Rectal smooth muscle tissue (tissue), 1 donor: Measurements from ENCODE around the gene STK31.
"Not testable (repeated sequence)": the region's sequence is repeated elsewhere in the genome, so short reads cannot be mapped to it uniquely, and the experiment has no call there.

ENCODE experiments used
- H3K27ac ChIP-seq: one replicate; pipeline ENCODE4 v1.7.0; 2013; ENCODE audit warnings: low read depth, low read length, inconsistent platforms
- H3K27me3 ChIP-seq: one replicate; pipeline ENCODE4 v1.7.0; 2013; ENCODE audit warnings: low read length; ENCODE audit not compliant: control insufficient read depth, insufficient read depth
- H3K36me3 ChIP-seq: one replicate; pipeline ENCODE4 v1.7.0; 2013; ENCODE audit warnings: low read length; ENCODE audit not compliant: control insufficient read depth, insufficient read depth
- H3K4me1 ChIP-seq: one replicate; pipeline ENCODE4 v1.7.0; 2013; ENCODE audit warnings: low read length; ENCODE audit not compliant: control insufficient read depth, insufficient read depth
- H3K4me3 ChIP-seq: one replicate; pipeline ENCODE4 v1.7.0; 2013; ENCODE audit warnings: low read length
- H3K9ac ChIP-seq: one replicate; pipeline ENCODE4 v1.7.0; 2013; ENCODE audit warnings: low read length

STK31 gene, protein sequence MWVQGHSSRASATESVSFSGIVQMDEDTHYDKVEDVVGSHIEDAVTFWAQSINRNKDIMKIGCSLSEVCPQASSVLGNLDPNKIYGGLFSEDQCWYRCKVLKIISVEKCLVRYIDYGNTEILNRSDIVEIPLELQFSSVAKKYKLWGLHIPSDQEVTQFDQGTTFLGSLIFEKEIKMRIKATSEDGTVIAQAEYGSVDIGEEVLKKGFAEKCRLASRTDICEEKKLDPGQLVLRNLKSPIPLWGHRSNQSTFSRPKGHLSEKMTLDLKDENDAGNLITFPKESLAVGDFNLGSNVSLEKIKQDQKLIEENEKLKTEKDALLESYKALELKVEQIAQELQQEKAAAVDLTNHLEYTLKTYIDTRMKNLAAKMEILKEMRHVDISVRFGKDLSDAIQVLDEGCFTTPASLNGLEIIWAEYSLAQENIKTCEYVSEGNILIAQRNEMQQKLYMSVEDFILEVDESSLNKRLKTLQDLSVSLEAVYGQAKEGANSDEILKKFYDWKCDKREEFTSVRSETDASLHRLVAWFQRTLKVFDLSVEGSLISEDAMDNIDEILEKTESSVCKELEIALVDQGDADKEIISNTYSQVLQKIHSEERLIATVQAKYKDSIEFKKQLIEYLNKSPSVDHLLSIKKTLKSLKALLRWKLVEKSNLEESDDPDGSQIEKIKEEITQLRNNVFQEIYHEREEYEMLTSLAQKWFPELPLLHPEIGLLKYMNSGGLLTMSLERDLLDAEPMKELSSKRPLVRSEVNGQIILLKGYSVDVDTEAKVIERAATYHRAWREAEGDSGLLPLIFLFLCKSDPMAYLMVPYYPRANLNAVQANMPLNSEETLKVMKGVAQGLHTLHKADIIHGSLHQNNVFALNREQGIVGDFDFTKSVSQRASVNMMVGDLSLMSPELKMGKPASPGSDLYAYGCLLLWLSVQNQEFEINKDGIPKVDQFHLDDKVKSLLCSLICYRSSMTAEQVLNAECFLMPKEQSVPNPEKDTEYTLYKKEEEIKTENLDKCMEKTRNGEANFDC

DNA sequence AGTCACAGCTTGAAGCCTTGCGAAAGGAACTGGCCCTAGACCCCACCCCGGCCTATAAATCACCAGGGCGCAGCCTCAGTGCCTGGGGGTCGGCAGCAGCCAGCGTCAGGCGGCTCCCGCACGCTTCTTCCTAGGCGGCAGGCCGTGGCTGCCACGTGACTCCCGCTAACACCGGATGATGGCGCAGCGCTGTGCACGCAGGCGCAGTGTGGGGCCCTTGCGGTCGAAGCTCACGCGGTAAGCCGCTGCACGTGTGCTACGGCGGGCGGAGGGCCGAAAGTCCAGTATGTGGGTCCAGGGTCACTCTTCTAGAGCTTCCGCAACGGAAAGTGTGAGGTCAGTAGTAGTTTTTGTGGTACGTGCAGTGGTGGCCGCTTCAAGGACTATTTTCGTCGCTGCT, at the start of gene STK31:
Gene STK31, plus strand, starts transcription at position 220 of the 400 bp plus-strand sequence. Its CDS starts 67 bp downstream, at position 287.
- H3K4me1 ChIP-seq = no peaks in the 10 kb centered on the region
- H3K36me3 ChIP-seq = peaks cover 5% of the 10 kb centered on the region
- no peak within 1 kb of the TSS for H3K27ac ChIP-seq
- no peak within 1 kb of the TSS for H3K9ac ChIP-seq
- no peaks in the 10 kb centered on the region for H3K27me3 ChIP-seq
- no peak within 1 kb of the TSS for H3K4me3 ChIP-seq

DNA sequence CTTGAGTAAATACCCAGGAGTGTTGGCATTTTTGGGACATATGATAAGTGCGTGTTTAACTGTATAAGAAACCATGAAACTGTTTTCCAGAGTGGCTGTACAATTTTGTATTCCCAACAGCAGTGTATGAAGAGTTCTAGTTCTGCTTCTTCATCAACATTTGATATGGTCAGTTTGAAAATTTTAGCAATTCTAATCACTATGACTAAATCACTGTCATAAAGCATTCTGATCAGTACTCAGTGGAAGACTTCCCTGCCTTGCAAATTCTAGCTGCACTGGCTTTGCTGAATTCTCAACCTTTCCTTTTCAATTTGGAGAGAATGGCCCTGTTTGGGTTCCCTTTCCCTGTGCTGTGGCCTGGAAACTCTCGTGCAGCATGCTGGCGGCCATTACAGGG, 48.6 kb upstream of the STK31 start:
- H3K4me3 ChIP-seq = no peak overlapping the region
- no peak overlapping the region for H3K9ac ChIP-seq
- H3K36me3 ChIP-seq = no peaks in the 10 kb centered on the region
- H3K27ac ChIP-seq = no peak overlapping the region
- no peaks in the 10 kb centered on the region for H3K27me3 ChIP-seq
- no peaks in the 10 kb centered on the region for H3K4me1 ChIP-seq

DNA sequence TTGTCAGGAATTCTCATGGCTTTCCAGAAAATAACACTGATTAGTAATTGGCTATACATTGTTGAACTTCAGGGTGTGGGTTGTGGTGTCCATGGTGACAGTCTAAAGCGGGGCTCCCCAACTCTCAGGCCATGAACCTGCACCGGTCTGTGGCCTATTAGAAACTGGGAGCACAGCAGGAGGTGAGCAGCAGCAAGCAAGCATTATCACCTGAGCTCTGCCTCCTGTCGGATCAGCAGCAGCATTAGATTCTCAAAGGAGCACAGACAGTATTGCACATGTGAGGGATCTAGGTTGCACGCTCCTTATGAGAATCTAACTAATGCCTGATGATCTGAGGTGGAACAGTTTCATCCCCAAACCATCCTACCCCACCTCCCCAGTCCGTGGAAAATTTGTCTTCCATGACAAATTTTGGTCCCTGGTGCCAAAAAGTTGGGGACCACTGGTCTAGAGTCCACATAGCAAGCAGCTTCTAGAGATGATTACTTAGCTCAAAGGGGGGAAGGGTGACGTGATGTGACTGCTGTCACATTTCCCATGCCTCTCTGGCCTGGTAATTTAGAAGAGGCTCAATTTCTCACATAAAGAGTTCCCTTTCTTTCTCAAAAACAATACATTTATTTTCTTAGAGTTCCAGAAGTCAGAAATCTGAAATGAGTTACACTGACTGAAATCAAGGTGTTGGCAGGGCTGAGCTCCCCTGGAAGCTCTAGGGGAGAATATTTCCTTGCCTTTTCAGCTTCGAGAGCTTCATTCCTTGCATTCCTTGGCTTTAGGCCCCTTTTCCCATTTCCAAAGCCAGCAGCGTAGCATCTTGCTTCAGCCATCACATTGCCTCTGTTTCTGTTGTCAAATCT, 47.7 kb upstream of the STK31 start:
- Histone ChIP-seq H3K27me3 (no peaks in the 10 kb centered on the region), H3K4me1 (no peaks in the 10 kb centered on the region), H3K36me3 (no peaks in the 10 kb centered on the region), H3K4me3 (no peak overlapping the region), H3K27ac (no peak overlapping the region), H3K9ac (no peak overlapping the region)

DNA sequence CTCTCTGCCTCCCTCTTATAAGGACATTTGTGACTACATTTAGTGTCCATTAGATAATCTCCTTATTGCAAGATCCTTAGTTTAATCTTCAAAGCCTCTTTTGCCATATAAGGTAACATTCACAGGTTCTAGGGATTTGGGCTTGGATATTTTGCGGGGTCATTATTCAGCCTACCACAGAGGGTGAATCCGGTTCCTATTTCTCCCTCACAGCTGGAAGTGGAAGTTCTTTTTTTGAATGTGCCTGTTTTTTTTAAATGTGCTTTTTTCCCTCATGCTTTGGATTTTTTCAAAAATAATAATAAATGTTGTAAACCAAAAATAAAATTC, 47.1 kb upstream of the STK31 start:
- no peaks in the 10 kb centered on the region for H3K27me3 ChIP-seq
- no peak overlapping the region for H3K4me3 ChIP-seq
- H3K9ac ChIP-seq = no peak overlapping the region
- H3K27ac ChIP-seq = no peak overlapping the region
- H3K4me1 ChIP-seq = no peaks in the 10 kb centered on the region
- H3K36me3 ChIP-seq = no peaks in the 10 kb centered on the region

DNA sequence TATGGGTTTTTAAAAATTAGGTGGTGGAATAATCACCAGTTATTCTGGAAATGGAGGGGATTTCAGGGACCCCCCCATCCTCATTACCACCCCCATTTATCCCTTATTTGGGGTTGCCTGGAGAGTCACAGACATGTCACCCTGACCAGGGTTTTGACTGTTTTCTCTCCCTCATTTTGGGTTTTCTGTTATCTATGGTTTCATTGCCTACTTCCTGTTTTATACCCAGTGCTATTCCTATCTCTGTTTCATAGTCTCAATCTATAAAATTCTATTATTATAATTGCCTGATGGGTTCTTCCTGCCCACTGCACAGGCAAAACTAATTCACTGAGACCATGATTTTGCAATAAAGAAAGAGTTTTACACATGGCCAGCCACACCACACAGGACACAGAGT, 45.9 kb upstream of the STK31 start:
- no peak overlapping the region for H3K9ac ChIP-seq
- H3K4me1 ChIP-seq = no peaks in the 10 kb centered on the region
- H3K27me3 ChIP-seq = no peaks in the 10 kb centered on the region
- H3K27ac ChIP-seq = no peak overlapping the region
- no peaks in the 10 kb centered on the region for H3K36me3 ChIP-seq
- H3K4me3 ChIP-seq = no peak overlapping the region

DNA sequence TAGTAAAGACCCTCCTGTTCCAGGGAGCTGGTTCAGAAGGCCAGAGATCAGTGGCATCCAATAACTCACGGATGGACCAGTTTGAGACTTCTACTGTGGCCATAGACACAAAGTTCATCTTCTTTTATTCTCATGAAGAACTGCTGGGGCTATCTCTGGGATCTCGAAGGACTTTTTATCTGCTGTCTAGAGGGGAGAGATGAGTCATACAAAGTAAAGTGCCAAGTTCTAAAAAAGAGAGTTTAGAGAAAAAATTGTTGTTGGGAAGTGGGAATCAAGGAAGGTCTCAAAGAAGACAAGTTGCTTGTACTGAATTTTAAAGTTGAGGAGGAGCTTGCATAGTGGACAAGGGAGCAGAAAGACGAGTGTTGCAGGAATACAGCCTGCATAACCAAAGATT, 38.0 kb upstream of the STK31 start:
- H3K4me3 ChIP-seq = no peak overlapping the region

DNA sequence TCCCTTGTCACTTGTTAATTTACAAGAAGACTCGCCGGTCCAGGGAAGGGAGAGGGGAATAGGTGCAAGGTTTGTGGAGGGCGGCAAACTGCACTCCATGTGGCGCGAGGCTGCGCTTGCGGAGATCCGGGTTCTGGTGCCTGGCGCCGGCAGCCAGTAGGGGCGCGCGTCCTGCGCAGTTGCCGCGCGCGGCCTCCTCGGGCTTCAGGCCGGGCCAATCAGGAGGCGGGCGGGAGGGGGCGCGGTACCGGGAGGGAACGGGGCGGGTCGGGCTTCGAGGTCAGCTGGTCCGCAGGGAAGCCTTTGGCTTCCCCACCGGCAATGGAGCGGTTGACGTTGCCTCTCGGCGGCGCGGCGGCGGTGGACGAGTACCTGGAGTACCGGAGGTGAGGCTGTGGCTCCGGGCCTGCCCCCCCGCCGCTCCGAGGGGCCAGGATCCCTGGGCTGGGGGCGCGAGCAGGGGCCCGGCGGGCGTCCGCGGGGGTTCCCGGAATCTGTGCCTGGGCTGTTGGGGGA, 30.1 kb upstream of the STK31 start, which contains the start of gene FAM221A:
Gene FAM221A, plus strand, starts transcription at position 302 of the 516 bp plus-strand sequence. Its CDS starts 20 bp downstream, at position 322.
- Histone ChIP-seq H3K4me1 (peaks cover 4% of the 10 kb centered on the region), H3K4me3 (peak within 1 kb of the TSS; percentile 96), H3K9ac (peak within 1 kb of the TSS; percentile 56), H3K27ac (peak within 1 kb of the TSS; percentile 66), H3K36me3 (no peaks in the 10 kb centered on the region), H3K27me3 (no peaks in the 10 kb centered on the region)

More for the DNA sequence above, 38.0 kb upstream of the STK31 start:
- Histone ChIP-seq H3K36me3 (no peaks in the 10 kb centered on the region), H3K9ac (no peak overlapping the region), H3K27me3 (no peaks in the 10 kb centered on the region), H3K27ac (no peak overlapping the region), H3K4me1 (no peaks in the 10 kb centered on the region)

DNA sequence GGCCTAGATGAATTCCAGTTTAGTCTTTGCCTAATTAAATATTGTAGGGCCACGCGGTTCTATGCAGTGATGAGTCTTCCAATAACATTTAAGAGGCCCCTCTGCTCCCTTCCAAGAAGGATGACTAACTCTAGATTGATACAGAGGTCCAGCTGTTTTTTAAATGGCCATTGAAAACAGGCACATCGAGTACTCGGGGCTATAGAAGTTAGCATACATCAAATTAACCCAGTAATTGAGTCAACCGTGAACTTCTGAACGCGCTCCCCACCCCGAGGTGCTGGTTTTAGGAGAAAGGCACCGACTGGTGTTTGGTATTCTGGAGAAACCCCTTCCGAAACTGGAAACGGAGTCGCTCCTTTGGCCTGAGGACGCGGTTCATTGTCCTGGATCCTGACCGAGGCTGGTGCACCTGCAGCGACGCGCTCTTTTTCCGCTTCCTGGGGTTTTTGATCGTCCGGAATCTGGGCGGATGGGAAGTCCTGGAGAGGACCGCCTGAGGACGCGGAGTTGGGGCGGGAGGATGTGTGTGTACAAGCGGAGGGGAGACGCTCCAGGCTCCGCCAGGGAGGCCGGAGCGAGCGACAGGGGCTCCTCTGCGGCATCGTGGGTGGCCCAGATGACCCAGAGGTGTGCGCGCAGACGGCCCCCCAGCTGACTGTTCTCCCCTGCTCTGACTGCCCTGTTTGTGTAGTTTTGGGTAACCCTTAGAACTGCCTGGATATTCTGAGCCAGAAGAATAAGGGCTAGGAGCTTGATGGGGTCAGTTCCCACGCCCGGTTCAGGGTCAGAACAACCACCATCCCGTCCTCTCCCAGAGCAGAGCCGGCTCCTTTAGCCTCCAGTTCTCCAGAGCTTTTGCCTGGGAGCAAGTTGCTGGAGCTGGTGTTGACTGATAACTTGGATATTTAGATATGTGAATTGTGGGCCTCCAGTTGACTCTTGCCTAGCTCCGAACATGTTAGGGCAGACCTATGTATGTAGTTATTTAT, 29.3 kb upstream of the STK31 start:
- H3K36me3 ChIP-seq = no peaks in the 10 kb centered on the region
- no peaks in the 10 kb centered on the region for H3K27me3 ChIP-seq
- peaks cover 4% of the 10 kb centered on the region for H3K4me1 ChIP-seq
- peak overlapping the region; percentile 56 for H3K9ac ChIP-seq
- peak overlapping the region; percentile 66 for H3K27ac ChIP-seq
- H3K4me3 ChIP-seq = peak overlapping the region; percentile 96

DNA sequence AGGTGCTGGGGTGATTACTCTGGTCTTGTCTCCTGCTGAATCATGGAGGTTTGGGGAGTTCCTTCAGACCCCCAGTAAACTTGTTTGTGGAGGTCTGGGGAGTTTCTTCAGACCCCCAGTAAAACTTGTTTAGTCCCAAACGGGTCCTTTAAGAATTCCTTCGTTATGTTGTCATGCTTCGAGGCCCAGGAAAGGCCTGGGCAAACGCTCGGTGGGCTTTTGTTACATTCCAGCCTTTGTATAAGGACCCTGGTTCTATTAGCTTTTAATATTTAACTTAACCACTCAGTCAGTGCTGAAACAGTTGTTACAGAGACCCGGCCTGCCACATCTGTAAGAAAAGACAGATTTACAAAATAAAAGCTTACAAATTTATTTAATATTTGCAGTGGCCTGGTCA, 26.0 kb upstream of the STK31 start:
- H3K9ac ChIP-seq, H3K27me3 ChIP-seq, H3K36me3 ChIP-seq, H3K27ac ChIP-seq, H3K4me1 ChIP-seq, H3K4me3 ChIP-seq: not testable (repeated sequence)

DNA sequence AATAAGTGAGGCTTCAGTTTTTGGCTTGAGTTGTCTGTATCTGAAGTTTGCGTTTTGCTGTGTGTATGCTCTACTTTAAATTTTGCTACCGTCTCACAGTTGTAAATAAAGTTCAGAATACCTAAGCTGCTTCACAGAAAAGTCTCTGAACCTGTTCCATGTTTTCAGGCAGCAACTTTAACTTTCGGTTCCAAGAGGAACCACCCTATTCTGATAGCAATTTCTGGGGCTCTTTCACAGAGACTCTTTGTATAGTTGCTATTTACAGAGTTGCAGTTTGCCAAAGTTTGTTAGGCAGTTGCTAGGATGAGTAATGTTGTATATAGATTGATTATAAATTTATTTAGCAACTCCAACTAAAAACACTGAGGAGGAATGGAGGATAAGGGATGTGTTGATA, 24.3 kb upstream of the STK31 start:
- H3K4me1 ChIP-seq = peaks cover 4% of the 10 kb centered on the region
- H3K27ac ChIP-seq = no peak overlapping the region
- H3K9ac ChIP-seq = no peak overlapping the region
- no peaks in the 10 kb centered on the region for H3K36me3 ChIP-seq
- no peak overlapping the region for H3K4me3 ChIP-seq
- H3K27me3 ChIP-seq = no peaks in the 10 kb centered on the region

DNA sequence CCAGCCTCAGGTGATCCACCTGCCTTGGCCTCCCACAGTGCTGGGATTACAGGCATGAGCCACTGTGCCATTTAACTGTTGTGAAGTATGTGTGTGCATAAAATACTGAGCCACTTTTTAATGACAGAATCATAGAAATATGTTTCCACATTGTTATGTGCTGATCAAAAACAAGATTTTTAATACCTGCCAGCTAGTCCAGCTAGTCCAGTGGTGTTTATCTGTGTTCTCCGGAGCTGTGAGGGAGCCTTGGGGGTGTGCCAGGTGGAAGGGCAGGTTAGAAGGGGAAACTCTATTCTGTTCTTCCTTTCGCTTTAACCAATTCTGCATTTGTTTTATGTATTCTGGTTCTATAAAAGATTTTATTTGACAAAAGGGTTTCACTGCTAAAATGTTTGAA, 23.0 kb upstream of the STK31 start:
- no peak overlapping the region for H3K4me3 ChIP-seq
- H3K27me3 ChIP-seq = no peaks in the 10 kb centered on the region
- no peak overlapping the region for H3K9ac ChIP-seq
- no peaks in the 10 kb centered on the region for H3K4me1 ChIP-seq
- no peak overlapping the region for H3K27ac ChIP-seq
- no peaks in the 10 kb centered on the region for H3K36me3 ChIP-seq
